Measurements from ENCODE around the gene KCNH2.

Gene KCNH2

DNA sequence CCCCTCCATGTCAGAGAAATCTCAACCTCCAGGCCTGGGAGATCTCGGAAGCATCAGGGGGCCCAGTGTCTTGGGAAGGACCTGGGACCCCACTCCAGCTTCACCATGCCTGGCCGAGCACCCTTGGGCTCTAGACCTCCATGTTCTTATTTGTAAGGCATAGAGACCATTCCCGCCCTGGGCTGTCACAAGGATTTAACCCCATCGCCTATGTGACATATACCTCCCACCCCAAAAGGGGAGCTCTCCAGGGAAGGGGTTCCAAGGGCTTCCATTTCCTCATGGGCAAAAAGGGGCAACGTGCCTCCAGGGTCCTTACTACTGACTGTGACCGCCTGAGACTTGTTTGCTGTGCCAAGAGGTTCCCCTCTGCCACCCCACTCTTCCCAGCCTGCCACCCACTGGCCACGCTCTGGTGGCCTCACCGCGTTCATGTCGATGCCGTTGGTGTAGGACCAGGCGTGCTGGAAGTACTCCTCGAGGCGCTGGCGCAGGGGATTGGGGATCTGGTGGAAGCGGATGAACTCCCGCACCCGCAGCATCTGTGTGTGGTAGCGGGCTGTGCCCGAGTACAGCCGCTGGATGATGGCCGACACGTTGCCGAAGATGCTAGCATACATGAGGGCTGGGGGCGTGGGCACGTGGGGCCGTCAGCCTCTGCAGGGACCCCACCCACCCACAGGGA, 27.5 kb downstream of the KCNH2 start:
- Histone ChIP-seq H3K4me3 (ENCODE audit: low read depth in 1 of 2, low read length in 1 of 2) (no peak overlapping the region), H3K4me1 (ENCODE audit: control insufficient read depth in 1 of 2, insufficient read depth in 1 of 2, low read depth in 1 of 2, low read length in 1 of 2) (no peaks in the 10 kb centered on the region), H3K27me3 (peaks cover 56% of the 10 kb centered on the region)

GRCh38 chr7:150949971-150950491, 28.1 kb downstream of the KCNH2 start:
- Histone ChIP-seq H3K27me3 (peaks cover 56% of the 10 kb centered on the region), H3K4me1 (ENCODE audit: control insufficient read depth in 1 of 2, insufficient read depth in 1 of 2, low read depth in 1 of 2, low read length in 1 of 2) (no peaks in the 10 kb centered on the region), H3K9me3 (no peaks in the 10 kb centered on the region), H3K36me3 (no peaks in the 10 kb centered on the region), H3K27ac (no peak overlapping the region), H3K4me3 (ENCODE audit: low read depth in 1 of 2, low read length in 1 of 2) (no peak overlapping the region)
- TF ChIP-seq, protein P1, sequence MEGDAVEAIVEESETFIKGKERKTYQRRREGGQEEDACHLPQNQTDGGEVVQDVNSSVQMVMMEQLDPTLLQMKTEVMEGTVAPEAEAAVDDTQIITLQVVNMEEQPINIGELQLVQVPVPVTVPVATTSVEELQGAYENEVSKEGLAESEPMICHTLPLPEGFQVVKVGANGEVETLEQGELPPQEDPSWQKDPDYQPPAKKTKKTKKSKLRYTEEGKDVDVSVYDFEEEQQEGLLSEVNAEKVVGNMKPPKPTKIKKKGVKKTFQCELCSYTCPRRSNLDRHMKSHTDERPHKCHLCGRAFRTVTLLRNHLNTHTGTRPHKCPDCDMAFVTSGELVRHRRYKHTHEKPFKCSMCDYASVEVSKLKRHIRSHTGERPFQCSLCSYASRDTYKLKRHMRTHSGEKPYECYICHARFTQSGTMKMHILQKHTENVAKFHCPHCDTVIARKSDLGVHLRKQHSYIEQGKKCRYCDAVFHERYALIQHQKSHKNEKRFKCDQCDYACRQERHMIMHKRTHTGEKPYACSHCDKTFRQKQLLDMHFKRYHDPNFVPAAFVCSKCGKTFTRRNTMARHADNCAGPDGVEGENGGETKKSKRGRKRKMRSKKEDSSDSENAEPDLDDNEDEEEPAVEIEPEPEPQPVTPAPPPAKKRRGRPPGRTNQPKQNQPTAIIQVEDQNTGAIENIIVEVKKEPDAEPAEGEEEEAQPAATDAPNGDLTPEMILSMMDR (IDR thresholded peaks at IDR 0.05): no peak

More for the DNA sequence above, 27.5 kb downstream of the KCNH2 start:
- Histone ChIP-seq H3K27ac (no peak overlapping the region), H3K9me3 (no peaks in the 10 kb centered on the region), H3K36me3 (no peaks in the 10 kb centered on the region)
- TF ChIP-seq, protein P1 (IDR thresholded peaks at IDR 0.05): no peak

DNA sequence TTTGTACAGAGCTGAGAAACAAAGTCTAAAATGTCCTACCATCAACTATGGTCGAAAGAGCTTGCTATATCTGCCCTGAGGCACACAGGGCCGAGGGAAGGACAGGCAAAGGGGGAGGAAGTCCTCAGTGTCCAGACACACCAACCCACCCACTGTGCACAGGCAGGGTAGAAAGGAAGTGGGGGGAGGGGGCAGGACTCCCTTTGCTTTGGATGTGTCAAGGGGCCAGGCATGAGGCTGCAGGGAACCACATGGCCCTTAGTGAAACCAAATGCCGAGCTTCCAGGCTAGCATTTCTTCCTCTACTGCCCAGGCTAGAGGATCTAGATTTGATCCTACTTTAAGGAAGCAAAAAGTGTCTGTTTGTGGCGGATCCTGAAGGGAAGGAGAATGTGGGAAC, 28.6 kb downstream of the KCNH2 start:
- Histone ChIP-seq H3K27me3 (peaks cover 52% of the 10 kb centered on the region), H3K27ac (no peak overlapping the region), H3K4me3 (ENCODE audit: low read depth in 1 of 2, low read length in 1 of 2) (no peak overlapping the region), H3K36me3 (no peaks in the 10 kb centered on the region), H3K4me1 (ENCODE audit: control insufficient read depth in 1 of 2, insufficient read depth in 1 of 2, low read depth in 1 of 2, low read length in 1 of 2) (no peaks in the 10 kb centered on the region), H3K9me3 (no peaks in the 10 kb centered on the region)
- TF ChIP-seq, protein P1 (IDR thresholded peaks at IDR 0.05): no peak

GRCh38 chr7:150948791-150949251, 29.3 kb downstream of the KCNH2 start:
- no peak overlapping the region for H3K4me3 ChIP-seq (ENCODE audit: low read depth in 1 of 2, low read length in 1 of 2)
- H3K27me3 ChIP-seq: peaks cover 48% of the 10 kb centered on the region
- H3K9me3 ChIP-seq: no peaks in the 10 kb centered on the region
- no peaks in the 10 kb centered on the region for H3K4me1 ChIP-seq (ENCODE audit: control insufficient read depth in 1 of 2, insufficient read depth in 1 of 2, low read depth in 1 of 2, low read length in 1 of 2)
- TF ChIP-seq, protein P1 (IDR thresholded peaks at IDR 0.05): no peak
- no peak overlapping the region for H3K27ac ChIP-seq
- no peaks in the 10 kb centered on the region for H3K36me3 ChIP-seq

GRCh38 chr7:150947761-150948651, 30.1 kb downstream of the KCNH2 start:
- Histone ChIP-seq H3K4me3 (ENCODE audit: low read depth in 1 of 2, low read length in 1 of 2) (no peak overlapping the region), H3K36me3 (no peaks in the 10 kb centered on the region), H3K27me3 (peaks cover 48% of the 10 kb centered on the region), H3K4me1 (ENCODE audit: control insufficient read depth in 1 of 2, insufficient read depth in 1 of 2, low read depth in 1 of 2, low read length in 1 of 2) (no peaks in the 10 kb centered on the region), H3K9me3 (no peaks in the 10 kb centered on the region), H3K27ac (no peak overlapping the region)
- TF ChIP-seq, protein P1 (IDR thresholded peaks at IDR 0.05): no peak
